NB4 (cell line): ENCODE data around the gene SLC35B4.

Experiments
- DNase-seq: peaks from one replicate; pipeline ENCODE4 v3.0.0; 2010; ENCODE audit warnings: low read depth
- H3K4me3 ChIP-seq: one replicate; pipeline ENCODE4 v1.5.1; 2011; ENCODE audit warnings: mild to moderate bottlenecking, low read depth, low read length, moderate library complexity
- CTCF ChIP-seq: IDR thresholded peaks from one replicate; pipeline ENCODE4 v1.5.1; 2012; ENCODE audit warnings: low read depth, low read length
- MAX ChIP-seq: IDR thresholded peaks from 2 replicates; pipeline ENCODE4 v1.6.1; 2011; ENCODE audit warnings: low read depth, low read length
- MYC ChIP-seq: IDR thresholded peaks from 2 replicates; pipeline ENCODE4 v1.6.1; 2011; ENCODE audit warnings: low read depth, low read length
- POLR2A ChIP-seq: IDR thresholded peaks from 2 replicates; pipeline ENCODE4 v1.6.1; 2011; ENCODE audit warnings: mild to moderate bottlenecking; ENCODE audit not compliant: insufficient read length; ENCODE audit errors: extremely low read depth

Gene SLC35B4

GRCh38 chr7:134289423-134289822 is 27.3 kb downstream of the SLC35B4 start:
- TF ChIP-seq MAX (no peak), MYC (no peak), CTCF (no peak), POLR2A (no peak)
- H3K4me3 ChIP-seq, result no peak overlapping the region

DNA sequence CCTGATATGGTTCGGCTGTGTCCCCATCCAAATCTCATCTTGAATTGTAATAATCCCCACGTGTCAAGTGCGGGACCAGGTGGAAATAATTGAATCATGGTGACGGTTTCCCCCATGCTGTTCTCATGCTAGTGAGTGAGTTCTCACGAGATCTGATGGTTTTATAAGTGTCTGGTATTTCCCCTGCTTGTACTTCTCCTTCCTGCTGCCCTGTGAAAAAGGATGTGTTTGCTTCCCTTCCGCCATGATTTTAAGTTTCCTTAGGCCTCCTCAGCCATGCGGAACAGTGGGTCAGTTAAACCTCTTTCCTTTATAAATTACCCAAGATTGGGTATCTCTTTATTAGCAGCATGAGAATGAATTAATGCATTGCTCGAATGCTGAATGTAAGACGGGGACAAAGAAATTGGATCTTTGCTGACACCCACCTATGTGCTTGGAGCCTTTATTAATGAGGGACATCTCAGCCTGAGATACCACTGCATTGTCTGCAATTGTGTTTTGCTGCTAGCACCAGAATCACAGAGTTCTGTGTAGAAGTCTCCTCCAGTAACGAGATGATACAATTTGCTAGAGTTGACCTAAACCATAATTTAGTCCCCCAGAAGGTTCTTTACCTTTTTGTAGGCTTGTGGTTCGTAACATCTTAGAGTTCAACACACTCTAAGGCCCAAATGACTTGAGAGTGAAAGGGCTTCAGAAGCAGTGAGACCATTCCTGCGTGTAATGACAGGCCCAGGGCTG is 28.6 kb downstream of the SLC35B4 start:
- no peak overlapping the region for H3K4me3 ChIP-seq
- DNase-seq, result no peak
- TF ChIP-seq MAX (no peak), POLR2A (no peak), CTCF (no peak), MYC (no peak)

More at GRCh38 chr7:134289423-134289822, 27.3 kb downstream of the SLC35B4 start:
- DNase-seq, result no peak

DNA sequence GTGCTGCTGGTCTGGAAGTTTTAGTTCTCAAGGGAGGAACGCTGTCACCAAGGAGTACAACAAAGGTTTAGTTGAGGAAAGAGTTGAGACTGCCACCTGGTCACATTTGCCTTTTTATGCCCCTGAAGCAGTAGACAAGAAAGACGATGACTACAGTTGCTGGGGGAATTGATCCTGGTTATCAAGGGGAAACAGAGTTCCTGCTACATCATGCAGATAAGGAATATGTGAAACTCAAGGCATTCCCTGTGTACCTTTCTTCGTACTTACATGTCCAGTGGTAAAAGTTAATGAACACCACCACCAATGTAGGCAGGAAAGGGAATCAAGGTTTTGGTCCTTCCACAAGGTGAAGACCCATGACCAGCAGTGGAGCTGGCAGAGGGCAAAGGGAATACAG is 31.8 kb downstream of the SLC35B4 start:
- DNase-seq, result no peak
- no peak for TF ChIP-seq MAX
- TF ChIP-seq MYC, result no peak
- no peak for TF ChIP-seq POLR2A
- no peak for TF ChIP-seq CTCF
- H3K4me3 ChIP-seq, result no peak overlapping the region

- no peak for TF ChIP-seq MYC
- TF ChIP-seq CTCF, result no peak
- no peak for TF ChIP-seq POLR2A
- TF ChIP-seq MAX, result no peak
- H3K4me3 ChIP-seq, result no peak overlapping the region
- no peak for DNase-seq
Observed at GRCh38 chr7:134284011-134284410, 32.7 kb downstream of the SLC35B4 start.

GRCh38 chr7:134280508-134280907 is 36.2 kb downstream of the SLC35B4 start:
- no peak for DNase-seq
- TF ChIP-seq POLR2A (no peak), MYC (no peak), MAX (no peak), CTCF (no peak)
- no peak overlapping the region for H3K4me3 ChIP-seq
